Osteoblast (primary cell): Measurements from ENCODE around the gene HOXB6. TPM values are rescaled to one million over a fixed set of nuclear protein-coding genes. Genes with fewer than 3 reads are reported as not detected.

Source experiments
- DNase-seq: peaks from one replicate; pipeline ENCODE4 v3.0.0; 2011; ENCODE audit warnings: low spot score, mixed read lengths; ENCODE audit not compliant: insufficient read length; ENCODE audit errors: missing footprints
- H2AFZ ChIP-seq: 2 replicates; pipeline ENCODE4 v1.6.0; 2011; ENCODE audit warnings: mild to moderate bottlenecking, low read length
- H3K27ac ChIP-seq: 2 replicates; pipeline ENCODE4 v1.5.1; 2011; ENCODE audit warnings: mild to moderate bottlenecking, low read depth, low read length, moderate library complexity
- H3K27me3 ChIP-seq: 2 replicates; pipeline ENCODE4 v1.6.0; 2012; ENCODE audit warnings: mild to moderate bottlenecking, control low read depth, inconsistent platforms, low read length, moderate library complexity; ENCODE audit not compliant: insufficient read depth
- H3K36me3 ChIP-seq: 2 replicates; pipeline ENCODE4 v1.5.1; 2011; ENCODE audit warnings: mild to moderate bottlenecking, low read length, control low read depth, moderate library complexity; ENCODE audit not compliant: insufficient read depth
- H3K4me1 ChIP-seq: 2 replicates; pipeline ENCODE4 v1.5.1; 2011; ENCODE audit warnings: mild to moderate bottlenecking, low read length, control low read depth, moderate library complexity; ENCODE audit not compliant: insufficient read depth
- H3K4me2 ChIP-seq: 2 replicates; pipeline ENCODE4 v1.6.0; 2011; ENCODE audit warnings: mild to moderate bottlenecking, low read length; ENCODE audit not compliant: insufficient read depth
- H3K4me3 ChIP-seq: fragments of 200-600 bp; sonication (generic); 3 replicates; pipeline ENCODE4 v1.5.1; 2012; ENCODE audit warnings: mild to moderate bottlenecking, low read length, inconsistent platforms; ENCODE audit not compliant: insufficient read depth
- H3K79me2 ChIP-seq: 2 replicates; pipeline ENCODE4 v1.6.0; 2012; ENCODE audit warnings: mild to moderate bottlenecking, low read length, control low read depth, inconsistent platforms; ENCODE audit not compliant: insufficient read depth
- H3K9me3 ChIP-seq: 2 replicates; pipeline ENCODE4 v1.5.1; 2011; ENCODE audit warnings: low read depth, low read length, control low read depth
- H4K20me1 ChIP-seq: 2 replicates; pipeline ENCODE4 v1.6.0; 2012; ENCODE audit warnings: mild to moderate bottlenecking, low read length, control low read depth; ENCODE audit not compliant: insufficient read depth
- CTCF ChIP-seq: IDR thresholded peaks from 2 replicates; pipeline ENCODE4 v1.5.1; 2011; ENCODE audit warnings: mild to moderate bottlenecking, low read depth, low read length, moderate library complexity; ENCODE audit errors: extremely low read depth
- total RNA-seq: library from RNA; depleted of rRNA; stranded (reverse); fragments of >200 nt; gene quantifications from 2 replicates; pipeline ENCODE4 v1.2.3, GENCODE V29; 2012

HOXB6 gene
- total RNA-seq, 1 donor = 0.72 TPM

DNA sequence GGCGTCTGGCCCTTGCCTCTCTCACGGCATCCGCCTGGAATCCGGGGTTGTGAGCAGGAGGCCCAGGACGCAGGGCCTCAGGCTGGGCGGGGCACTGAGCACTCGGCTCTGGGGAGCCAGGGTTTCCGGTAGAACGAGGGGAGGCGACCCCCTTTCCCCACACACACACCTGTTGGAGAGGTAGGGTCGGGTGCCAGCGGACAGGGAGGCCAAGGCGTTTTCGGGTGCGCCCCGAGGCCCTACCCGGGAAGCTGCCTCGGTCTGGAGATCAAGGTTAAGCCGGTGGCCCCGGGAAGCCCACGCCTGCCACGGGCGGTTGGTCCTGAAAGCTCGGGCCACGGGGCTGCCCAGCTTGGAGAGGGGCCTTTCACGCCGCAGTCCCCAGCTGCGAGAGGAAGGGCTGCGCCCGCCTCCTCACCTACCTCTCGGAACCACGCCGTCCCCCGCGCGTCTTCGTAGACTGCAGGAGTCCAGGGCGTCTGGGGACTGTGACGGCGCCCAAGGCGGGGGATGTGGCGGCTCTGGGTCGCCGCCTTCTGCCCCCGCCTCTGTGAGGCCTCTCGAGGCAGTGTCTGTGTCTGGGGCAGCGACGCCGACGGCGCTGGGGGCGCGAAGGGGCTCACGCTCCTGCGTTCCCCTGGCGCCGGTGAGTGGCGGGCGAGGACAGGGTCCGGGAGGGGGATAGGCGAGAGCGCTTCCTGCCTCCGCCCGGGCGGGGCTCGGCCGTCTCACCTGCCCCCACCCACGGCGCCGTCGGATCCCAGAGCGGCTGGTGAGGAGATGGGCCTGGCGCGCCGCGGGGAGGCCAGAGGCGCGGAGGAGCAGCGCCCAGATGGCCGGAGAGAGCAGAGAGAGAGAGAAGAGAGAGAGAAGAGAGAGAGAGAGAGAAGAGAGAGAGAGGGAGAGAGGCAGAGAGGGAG, 41.7 kb upstream of the HOXB6 start:
- DNase-seq = peak; percentile 58
- H3K9me3 ChIP-seq = no peaks in the 10 kb centered on the region
- H4K20me1 ChIP-seq = no peaks in the 10 kb centered on the region
- H3K4me3 ChIP-seq = no peak overlapping the region
- no peak for TF ChIP-seq CTCF
- no peak overlapping the region for H3K4me2 ChIP-seq
- H3K27ac ChIP-seq = no peak overlapping the region
- no peaks in the 10 kb centered on the region for H3K36me3 ChIP-seq
- H3K4me1 ChIP-seq = peaks cover 3% of the 10 kb centered on the region
- H2AFZ ChIP-seq = no peak overlapping the region
- peaks cover 86% of the 10 kb centered on the region for H3K27me3 ChIP-seq
- H3K79me2 ChIP-seq = no peaks in the 10 kb centered on the region

DNA sequence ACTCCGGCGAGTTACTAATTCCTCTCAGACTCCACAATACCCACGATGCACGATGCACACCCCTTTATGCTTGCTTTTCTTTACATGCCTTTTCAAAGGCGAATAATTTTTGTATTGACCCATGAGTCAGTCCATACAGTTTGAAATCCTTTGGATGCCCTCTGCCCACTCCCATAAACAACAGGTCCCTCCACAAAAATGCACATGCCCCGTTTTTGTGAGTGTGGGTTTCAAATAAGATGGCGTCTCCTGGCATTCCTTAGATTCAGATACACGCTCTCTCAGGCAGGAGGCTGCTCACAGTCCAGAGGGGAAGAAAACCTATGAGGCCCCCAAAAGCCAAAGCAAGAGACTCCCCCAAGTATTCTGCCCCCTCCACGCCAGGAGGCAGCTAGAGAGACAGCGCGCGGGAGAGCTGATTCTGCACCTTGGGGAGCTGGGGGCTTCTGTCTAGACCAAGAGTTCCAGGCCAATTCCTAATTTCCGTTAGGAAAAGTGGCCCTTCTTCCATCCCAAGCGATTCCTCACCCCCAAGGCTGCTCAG, 40.9 kb upstream of the HOXB6 start:
- Histone ChIP-seq H3K4me1 (peaks cover 3% of the 10 kb centered on the region), H3K4me3 (no peak overlapping the region), H2AFZ (no peak overlapping the region), H3K27me3 (peaks cover 93% of the 10 kb centered on the region), H3K36me3 (no peaks in the 10 kb centered on the region), H3K79me2 (no peaks in the 10 kb centered on the region), H3K27ac (no peak overlapping the region), H4K20me1 (no peaks in the 10 kb centered on the region), H3K9me3 (no peaks in the 10 kb centered on the region), H3K4me2 (no peak overlapping the region)
- TF ChIP-seq CTCF = no peak
- peak; percentile 47 for DNase-seq

GRCh38 chr17:48644910-48645557, 40.2 kb upstream of the HOXB6 start:
- Histone ChIP-seq H3K4me3 (no peak overlapping the region), H3K4me1 (peaks cover 3% of the 10 kb centered on the region), H3K4me2 (no peak overlapping the region), H2AFZ (no peak overlapping the region), H4K20me1 (no peaks in the 10 kb centered on the region), H3K27me3 (peaks cover 97% of the 10 kb centered on the region), H3K79me2 (no peaks in the 10 kb centered on the region), H3K9me3 (no peaks in the 10 kb centered on the region), H3K27ac (no peak overlapping the region), H3K36me3 (no peaks in the 10 kb centered on the region)
- no peak for TF ChIP-seq CTCF
- peak; percentile 62 for DNase-seq

GRCh38 chr17:48644159-48644558, 39.4 kb upstream of the HOXB6 start:
- Histone ChIP-seq H3K4me1 (peaks cover 3% of the 10 kb centered on the region), H3K4me3 (no peak overlapping the region), H3K27ac (no peak overlapping the region), H3K27me3 (peaks cover 97% of the 10 kb centered on the region), H2AFZ (no peak overlapping the region), H3K9me3 (no peaks in the 10 kb centered on the region), H3K4me2 (no peak overlapping the region), H3K36me3 (no peaks in the 10 kb centered on the region), H4K20me1 (no peaks in the 10 kb centered on the region), H3K79me2 (no peaks in the 10 kb centered on the region)
- TF ChIP-seq CTCF = no peak
- no peak for DNase-seq
